GM21576 (cell line): ENCODE results near the gene SMIM7.

Source experiments
- ATAC-seq: cut with Tn5 transposase; IDR thresholded peaks from one replicate; pipeline ENCODE4 v1.9.1; 2021; ENCODE audit warnings: mild to moderate bottlenecking, moderate library complexity; ENCODE audit not compliant: unreplicated experiment

SMIM7 gene

GRCh38 chr19:16623066-16623465, 36.9 kb downstream of the SMIM7 start:
- ATAC-seq, result no peak

DNA sequence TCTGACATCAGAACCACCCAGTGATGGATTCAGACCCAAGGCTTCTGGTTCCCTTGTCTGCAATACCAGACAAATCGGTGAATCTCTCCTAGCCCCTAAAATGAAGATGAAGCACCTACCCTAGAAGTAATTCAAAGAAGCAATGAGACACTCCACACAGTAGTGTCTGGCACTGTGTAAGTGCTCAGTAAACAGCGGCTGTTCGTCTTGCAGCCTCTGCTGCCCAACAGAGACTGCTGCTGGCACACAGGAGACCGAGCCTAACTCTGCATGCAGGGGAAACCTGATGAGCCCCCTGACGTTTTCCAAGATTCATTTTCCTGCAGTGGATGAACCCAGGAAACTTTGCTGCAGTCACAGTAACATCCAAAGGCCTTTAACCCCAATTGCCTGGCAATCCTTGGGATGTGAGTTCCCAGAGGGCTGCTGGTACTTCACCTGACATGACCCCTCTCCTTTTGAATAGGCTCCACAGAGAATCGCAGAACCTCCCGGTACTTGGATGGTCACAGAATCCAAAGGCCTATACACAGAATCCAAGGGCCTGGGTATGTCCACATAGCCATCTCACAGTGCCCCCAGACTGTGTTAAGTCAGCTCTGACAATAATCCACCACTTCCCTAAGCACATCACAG, 38.7 kb downstream of the SMIM7 start:
- ATAC-seq, result no peak

DNA sequence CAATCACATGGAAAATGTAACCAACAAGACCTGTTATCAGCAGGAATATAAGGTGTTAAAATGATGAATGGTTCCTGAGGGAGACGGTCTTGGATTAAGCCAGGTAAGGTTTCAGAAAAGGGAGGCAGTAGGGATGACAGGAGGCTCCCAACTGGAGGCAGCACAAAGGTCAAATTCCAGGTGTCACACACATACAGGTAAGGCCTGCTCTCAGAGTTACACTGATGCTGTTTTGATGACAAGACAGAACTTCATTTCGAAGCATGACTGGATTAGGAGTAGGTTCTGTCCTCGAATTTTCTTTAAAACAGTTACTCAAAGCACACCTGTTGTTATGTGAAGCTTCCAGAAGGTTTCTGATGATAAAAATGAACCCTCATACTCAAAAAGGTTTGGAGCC, 39.4 kb downstream of the SMIM7 start:
- ATAC-seq, result no peak

- no peak for ATAC-seq
Observed at GRCh38 chr19:16620018-16620417, 39.9 kb downstream of the SMIM7 start.

- no peak for ATAC-seq
Observed at GRCh38 chr19:16619457-16619856, 40.5 kb downstream of the SMIM7 start.

DNA sequence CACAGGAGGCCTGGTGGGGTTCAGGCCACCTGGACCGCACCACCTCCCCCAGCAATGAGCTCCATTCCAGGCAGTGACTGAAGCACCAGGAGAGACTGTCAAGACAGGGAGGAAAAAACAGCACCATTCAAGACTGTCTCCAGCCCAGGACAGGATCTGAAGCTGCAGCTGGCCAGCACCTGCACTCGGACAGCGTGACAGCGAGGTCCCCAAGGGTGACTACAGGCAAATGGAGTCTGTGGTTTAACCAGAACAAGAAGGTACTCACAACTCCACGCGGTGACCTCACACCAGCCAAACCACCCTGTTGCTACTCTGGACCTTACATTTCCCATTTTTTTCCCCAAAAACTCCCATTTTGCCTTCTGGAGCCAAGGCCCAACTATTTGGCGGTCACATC, 41.7 kb downstream of the SMIM7 start:
- no peak for ATAC-seq

- no peak for ATAC-seq
Observed at GRCh38 chr19:16615808-16616207, 44.1 kb downstream of the SMIM7 start.

GRCh38 chr19:16614941-16615340, 45.0 kb downstream of the SMIM7 start:
- no peak for ATAC-seq

DNA sequence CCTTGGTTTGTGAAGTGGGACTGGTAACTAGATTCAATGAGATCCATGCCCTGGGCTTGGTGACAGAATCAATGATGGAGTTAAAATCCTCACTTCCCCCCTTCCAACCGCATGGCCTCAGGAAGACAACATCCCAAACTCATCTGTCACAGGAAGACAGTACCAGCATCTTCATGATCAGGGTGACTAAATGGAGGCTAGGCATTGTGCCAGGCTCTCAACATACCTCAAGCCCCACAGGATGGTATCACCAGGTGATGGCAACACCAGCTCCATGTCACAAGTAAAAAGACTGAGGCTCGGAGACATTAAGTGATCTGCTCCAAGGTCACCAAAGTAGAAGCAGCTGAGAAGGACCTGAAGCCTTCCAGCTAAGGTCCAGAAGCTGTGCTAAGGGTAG, 46.1 kb downstream of the SMIM7 start:
- ATAC-seq, result no peak

- ATAC-seq, result no peak
Observed at GRCh38 chr19:16612636-16613035, 47.3 kb downstream of the SMIM7 start.

DNA sequence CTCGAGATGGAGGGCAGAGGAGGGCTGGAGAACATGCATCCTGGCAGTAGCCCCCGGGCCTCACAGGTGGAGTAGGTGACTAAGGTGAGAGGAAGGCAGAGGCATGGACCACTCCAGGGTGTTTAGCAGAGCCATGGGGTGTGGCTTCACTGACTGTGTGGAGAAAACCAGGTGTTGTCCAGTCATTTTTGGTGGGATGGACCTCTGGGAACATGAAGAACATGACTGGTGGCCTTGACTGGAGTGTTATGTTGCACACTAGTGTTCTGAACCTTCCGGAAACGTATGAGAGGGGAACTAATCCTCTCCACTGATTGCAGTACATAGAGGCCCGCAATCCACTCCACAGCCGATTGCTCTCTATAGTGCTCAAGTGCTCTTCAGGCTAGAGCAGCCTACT, 48.8 kb downstream of the SMIM7 start:
- no peak for ATAC-seq

DNA sequence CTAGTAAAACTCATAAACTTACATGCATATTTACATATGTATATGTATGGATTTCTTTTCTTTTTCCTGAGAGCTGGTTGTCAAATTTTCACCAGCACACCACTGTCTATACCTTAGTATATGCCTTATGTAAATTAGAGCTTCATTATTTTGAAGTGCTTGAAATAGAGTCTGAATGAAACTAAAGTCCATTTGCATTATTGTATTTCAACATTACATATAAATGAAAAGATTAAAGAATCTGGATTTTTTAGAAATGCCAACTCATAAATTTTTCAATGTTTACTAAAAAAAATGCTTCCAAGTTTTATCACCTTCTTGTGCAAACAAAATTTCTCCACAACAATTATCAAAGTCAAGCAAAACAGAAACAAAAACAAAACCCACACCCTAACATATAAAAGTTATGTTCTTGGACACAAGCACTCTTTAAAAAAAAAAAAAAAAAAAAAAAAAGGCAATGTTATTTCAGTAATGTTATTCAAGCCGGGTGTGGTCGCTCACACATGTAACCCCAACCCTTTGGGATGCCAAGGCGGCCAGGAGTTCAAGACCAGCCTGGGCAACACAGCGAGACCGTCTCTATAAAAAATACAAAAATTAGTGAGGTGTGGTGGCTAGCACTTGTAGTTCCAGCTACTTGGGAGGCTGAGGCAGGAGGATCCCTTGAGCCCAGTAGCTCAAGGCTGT, 50.3 kb downstream of the SMIM7 start:
- no peak for ATAC-seq

- no peak for ATAC-seq
Observed at GRCh38 chr19:16608290-16608739, 51.6 kb downstream of the SMIM7 start.

GRCh38 chr19:16607819-16608218, 52.1 kb downstream of the SMIM7 start:
- ATAC-seq, result no peak

GRCh38 chr19:16605553-16605994, 54.4 kb downstream of the SMIM7 start:
- ATAC-seq, result no peak

DNA sequence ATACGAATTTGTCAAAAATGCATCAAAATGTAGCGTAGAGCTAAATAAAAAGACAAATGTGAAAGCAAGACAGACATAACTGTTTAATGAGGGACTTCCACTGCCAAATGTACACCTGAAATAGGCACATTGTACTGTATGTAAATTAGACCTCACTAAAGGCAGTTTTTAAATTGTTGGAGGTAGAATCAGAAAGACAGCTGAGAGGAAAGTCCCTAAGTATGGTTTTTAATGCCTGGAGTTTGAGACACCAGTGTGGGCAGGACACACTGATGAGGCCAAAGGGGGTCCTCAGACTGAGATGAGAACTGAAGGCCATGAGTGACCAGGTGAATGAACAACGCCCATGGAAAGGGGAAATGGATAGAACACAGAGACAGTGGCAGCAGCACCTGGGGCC, 54.8 kb downstream of the SMIM7 start:
- no peak for ATAC-seq

GRCh38 chr19:16604615-16605014, 55.3 kb downstream of the SMIM7 start:
- ATAC-seq, result no peak

DNA sequence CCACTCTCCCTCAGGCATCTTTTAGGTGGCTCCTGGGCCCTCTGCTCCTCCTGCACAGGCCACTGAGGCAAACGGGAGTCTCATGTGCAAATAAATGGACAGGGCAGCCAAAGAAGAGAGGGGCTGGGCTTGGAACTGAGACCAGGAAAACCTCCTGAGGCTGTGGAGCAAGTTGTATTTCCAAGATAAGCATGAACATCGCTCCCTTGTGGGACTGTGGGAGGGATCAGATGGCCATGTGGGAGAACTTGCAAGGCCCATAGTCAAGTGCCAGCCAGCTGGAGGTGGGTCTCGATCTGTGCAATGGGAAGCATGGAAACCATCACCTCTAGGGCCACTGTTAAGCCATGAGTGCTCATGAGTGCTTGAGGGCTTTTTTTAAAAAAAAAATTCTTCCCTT, 56.9 kb downstream of the SMIM7 start:
- ATAC-seq, result no peak

DNA sequence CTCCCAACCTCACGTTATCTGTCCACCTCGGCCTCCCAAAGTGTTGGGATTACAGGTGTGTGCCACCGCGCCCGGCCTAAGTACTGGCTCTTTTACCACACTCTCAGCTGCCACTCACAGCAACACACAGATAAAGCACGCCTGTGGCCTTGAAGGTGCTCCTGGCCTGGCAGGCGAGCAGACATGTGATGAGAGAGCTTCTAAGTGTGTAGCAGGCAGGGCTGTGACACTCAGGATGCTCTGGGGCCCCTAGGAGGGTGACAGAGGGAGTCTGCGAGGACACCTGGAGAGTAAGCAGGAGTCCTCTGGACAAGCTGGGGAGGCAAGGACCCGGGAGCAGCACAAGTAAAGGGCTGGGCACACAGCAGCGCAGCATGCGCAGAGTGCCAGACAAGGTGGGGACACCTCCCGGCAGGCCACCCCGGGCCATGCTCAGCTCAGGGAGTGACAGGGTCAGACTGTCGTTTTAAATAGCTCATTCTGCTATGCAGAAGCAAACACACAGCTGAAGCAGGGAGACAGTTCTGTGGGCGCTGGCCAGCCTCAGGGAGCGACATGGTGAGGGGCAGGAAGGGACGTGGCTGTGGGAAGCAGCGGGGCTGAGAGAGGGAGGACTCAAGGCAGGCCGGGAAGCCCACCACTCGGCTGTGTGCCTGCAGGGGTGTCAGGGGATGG, 58.4 kb downstream of the SMIM7 start:
- ATAC-seq, result no peak

- no peak for ATAC-seq
Observed at GRCh38 chr19:16600824-16601223, 59.1 kb downstream of the SMIM7 start.

DNA sequence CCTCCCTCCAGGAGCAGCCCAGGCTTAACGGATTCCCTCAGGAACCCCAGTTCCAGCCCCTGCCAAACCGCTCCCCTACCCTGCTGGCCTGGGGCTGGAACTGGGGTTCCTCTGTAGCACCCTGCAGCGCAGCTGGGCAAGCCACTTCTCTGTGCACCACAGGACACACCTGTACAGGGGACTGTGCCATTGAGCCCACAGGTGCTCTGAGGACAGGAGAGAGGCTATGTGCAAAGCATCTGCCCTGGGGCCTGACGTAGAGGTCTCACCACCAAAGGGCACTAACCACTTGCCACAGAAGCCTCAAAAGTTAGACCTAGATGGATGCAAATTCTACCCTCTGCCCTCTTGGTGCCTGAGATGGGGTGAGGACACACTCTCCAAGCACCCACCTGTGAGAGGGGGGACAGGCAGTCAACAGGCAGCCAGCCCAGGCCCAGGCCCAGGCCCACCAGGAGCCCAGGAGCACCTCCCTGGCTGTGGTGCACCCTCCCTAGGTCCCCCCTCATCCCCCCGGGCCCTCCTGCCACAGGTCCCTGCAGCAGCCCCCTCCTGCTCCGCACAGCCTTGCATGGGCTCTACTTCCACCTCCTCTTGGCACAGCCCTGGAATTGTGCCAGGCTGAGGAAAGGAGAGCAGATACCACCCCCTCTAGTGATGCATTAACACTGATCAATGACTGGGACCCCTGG, 60.1 kb downstream of the SMIM7 start:
- no peak for ATAC-seq

DNA sequence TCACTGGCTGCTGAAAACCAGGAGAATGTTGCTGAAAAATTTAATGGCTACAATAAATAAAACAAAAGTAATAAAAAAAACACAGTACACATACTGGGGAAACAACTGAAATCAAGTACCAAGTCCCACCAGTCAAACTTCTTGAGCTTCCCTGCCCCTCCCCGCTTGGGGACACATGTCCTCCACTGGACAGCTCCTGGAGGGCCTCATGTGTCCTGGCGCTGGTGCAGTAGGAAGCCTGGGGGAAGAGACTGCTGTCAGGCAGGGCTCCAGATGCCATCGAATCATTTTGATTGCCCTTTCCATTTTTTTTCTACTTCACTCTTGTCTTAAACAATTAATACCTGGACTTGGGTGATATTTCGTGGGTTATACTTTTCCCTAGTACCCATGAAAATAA, 61.1 kb downstream of the SMIM7 start:
- no peak for ATAC-seq
